ENCODE data around the gene PRPH2. TPM values are rescaled to one million over a fixed set of nuclear protein-coding genes. Genes with fewer than 3 reads are reported as not detected.
"Not testable (repeated sequence)": the region's sequence is repeated elsewhere in the genome, so short reads cannot be mapped to it uniquely, and the experiment has no call there.

Gene PRPH2
- total RNA-seq, 4 donors from 2014 or later: 0.16 TPM; not detected in 3

- H3K4me3 ChIP-seq (ENCODE audit: low read depth, poor library complexity, severe bottlenecking): no peak overlapping the region
- no peak for DNase-seq (ENCODE audit: low spot score in 2 of 2)
- WGBS, 2 donors: 84 to 91% methylated on average over 7 of the region's 7 CpGs
- TF ChIP-seq CTCF (IDR thresholded peaks at IDR 0.05) (no peak), POLR2A (IDR thresholded peaks at IDR 0.05) (no peak)
- intact Hi-C loops (cut with DNase I; ENCODE audit: low total_unique reads): no loop called here
Measured at GRCh38 chr6:42689371-42689770, 33.0 kb downstream of the PRPH2 start.

- intact Hi-C loops (cut with DNase I; ENCODE audit: low total_unique reads): no loop called here
- WGBS, 2 donors: 59 to 63% methylated on average over 3 of the region's 3 CpGs
- TF ChIP-seq CTCF (IDR thresholded peaks at IDR 0.05) (no peak), POLR2A (IDR thresholded peaks at IDR 0.05) (no peak)
- no peak overlapping the region for H3K4me3 ChIP-seq (ENCODE audit: low read depth, poor library complexity, severe bottlenecking)
- no peak for DNase-seq (ENCODE audit: low spot score in 2 of 2)
Measured at GRCh38 chr6:42688281-42688680, 34.1 kb downstream of the PRPH2 start.

- intact Hi-C loops (cut with DNase I; ENCODE audit: low total_unique reads): no loop called here
- WGBS, 2 donors: 90% methylated on average over 5 of the region's 5 CpGs
- DNase-seq (ENCODE audit: low spot score in 2 of 2): no peak
- TF ChIP-seq CTCF (IDR thresholded peaks at IDR 0.05) (no peak), POLR2A (IDR thresholded peaks at IDR 0.05) (no peak)
- H3K4me3 ChIP-seq (ENCODE audit: low read depth, poor library complexity, severe bottlenecking): no peak overlapping the region
Measured at GRCh38 chr6:42679358-42679757, 43.0 kb downstream of the PRPH2 start.

GRCh38 chr6:42674780-42675179 is 47.6 kb downstream of the PRPH2 start:
- H3K4me3 ChIP-seq (ENCODE audit: low read depth, poor library complexity, severe bottlenecking): no peak overlapping the region
- TF ChIP-seq CTCF (IDR thresholded peaks at IDR 0.05) (no peak), POLR2A (IDR thresholded peaks at IDR 0.05) (no peak)
- no peak for DNase-seq (ENCODE audit: low spot score in 2 of 2)
- intact Hi-C loops (cut with DNase I; ENCODE audit: low total_unique reads): no loop called here
- 89% methylated on average over 3 of the region's 3 CpGs for WGBS, 2 donors

GRCh38 chr6:42674368-42674767 is 48.0 kb downstream of the PRPH2 start:
- intact Hi-C loops (cut with DNase I; ENCODE audit: low total_unique reads); H3K4me3 ChIP-seq (ENCODE audit: low read depth, poor library complexity, severe bottlenecking); DNase-seq (ENCODE audit: low spot score in 2 of 2): not testable (repeated sequence)
- WGBS, 2 donors: 80 to 87% methylated on average over 6 of the region's 6 CpGs

- intact Hi-C loops (cut with DNase I; ENCODE audit: low total_unique reads): loop anchor here (5.0 to 10.0 kb wide), 2 partner anchors 60 to 208 kb away; partner anchors contain the start of gene PRPH2
- WGBS, 2 donors: 92 to 96% methylated on average over 2 of the region's 2 CpGs
- TF ChIP-seq POLR2A (IDR thresholded peaks at IDR 0.05) (no peak), CTCF (IDR thresholded peaks at IDR 0.05) (no peak)
Measured at GRCh38 chr6:42664718-42665117, 57.7 kb downstream of the PRPH2 start.

More at GRCh38 chr6:42664718-42665117, 57.7 kb downstream of the PRPH2 start:
- DNase-seq (ENCODE audit: low spot score in 2 of 2): no peak
- H3K4me3 ChIP-seq (ENCODE audit: low read depth, poor library complexity, severe bottlenecking): no peak overlapping the region

All from lower leg skin (tissue), 4 donors.